Retina (tissue), 1 donor: ENCODE measurements around the gene SUV39H1.
"Not testable (repeated sequence)": the region's sequence is repeated elsewhere in the genome, so short reads cannot be mapped to it uniquely, and the experiment has no call there.

ENCODE experiments used
- DNase-seq: peaks from one replicate; pipeline ENCODE4 v3.0.0-alpha.2; 2016

The SUV39H1 gene, protein sequence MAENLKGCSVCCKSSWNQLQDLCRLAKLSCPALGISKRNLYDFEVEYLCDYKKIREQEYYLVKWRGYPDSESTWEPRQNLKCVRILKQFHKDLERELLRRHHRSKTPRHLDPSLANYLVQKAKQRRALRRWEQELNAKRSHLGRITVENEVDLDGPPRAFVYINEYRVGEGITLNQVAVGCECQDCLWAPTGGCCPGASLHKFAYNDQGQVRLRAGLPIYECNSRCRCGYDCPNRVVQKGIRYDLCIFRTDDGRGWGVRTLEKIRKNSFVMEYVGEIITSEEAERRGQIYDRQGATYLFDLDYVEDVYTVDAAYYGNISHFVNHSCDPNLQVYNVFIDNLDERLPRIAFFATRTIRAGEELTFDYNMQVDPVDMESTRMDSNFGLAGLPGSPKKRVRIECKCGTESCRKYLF

DNA sequence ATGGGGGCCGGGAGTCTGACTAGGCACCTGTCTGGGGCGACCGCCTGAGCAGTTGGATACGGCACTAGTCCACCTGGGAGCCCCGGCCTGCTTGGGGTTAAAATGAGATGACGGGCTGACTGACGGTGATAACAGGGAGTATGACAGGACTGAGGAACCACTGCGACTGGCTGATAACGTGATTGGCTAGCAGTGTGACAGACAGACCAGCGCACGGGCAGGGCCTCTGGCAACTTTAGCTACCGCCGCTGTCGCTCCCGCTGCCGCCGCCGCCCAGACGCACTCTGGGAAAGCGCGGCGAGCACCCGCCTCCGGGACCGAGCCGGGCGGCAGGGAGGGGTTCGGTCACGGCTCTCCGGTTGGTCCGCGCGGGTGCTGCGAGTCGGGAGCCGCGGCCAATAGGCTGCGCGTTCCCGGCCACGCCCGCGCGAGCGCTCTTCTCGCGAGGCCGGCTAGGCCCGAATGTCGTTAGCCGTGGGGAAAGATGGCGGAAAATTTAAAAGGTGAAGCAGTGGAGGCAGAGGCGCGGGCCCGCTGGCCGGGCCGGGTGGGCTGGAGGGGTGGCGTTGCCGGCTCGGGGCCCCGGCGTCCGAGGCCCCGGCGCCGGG, at the start of gene SUV39H1:
TSS of gene SUV39H1 (plus strand) at position 434 of the 608 bp plus-strand sequence. CDS start at position 485, 51 bp downstream.
- peak; percentile 90 for DNase-seq

DNA sequence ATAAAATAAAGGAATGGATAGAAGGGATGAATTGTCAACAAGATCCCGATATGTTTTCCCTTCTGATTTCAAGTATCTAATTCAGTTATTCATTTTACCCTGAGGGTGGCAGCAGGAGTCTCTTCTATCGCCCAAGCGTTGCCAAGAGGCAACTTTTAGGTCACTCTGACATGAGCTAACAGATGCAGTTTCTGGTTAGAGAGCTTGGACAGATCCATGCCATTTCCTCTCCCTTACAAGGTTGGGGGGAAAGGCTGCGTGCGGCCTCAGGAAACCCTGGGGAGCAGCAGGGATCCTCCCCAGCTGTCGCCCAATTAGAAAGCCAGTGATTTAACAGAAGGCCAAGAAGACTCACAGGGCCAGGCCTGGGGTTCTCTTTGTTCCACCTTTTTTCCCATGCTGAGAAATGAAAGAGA, 48.2 kb upstream of the SUV39H1 start:
- peak; percentile 53 for DNase-seq

DNA sequence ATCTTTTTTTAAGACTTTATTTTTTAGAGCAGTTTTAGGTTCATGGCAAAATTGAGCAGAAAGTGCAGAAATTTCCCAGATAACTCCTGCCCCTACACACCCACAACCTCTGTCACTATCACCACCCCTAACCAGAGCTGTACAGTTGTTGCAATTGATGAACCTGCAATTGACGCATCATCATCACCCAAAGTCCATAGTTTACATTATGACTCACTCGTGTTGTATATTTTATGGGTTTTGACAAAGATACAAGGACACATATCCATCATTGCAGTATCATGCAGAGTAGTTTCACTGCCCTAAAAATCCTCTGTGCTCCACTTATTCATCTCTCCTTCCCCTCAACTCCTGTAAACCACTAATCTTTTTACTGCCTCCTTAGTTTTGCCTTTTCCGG, 47.4 kb upstream of the SUV39H1 start:
- no peak for DNase-seq

DNA sequence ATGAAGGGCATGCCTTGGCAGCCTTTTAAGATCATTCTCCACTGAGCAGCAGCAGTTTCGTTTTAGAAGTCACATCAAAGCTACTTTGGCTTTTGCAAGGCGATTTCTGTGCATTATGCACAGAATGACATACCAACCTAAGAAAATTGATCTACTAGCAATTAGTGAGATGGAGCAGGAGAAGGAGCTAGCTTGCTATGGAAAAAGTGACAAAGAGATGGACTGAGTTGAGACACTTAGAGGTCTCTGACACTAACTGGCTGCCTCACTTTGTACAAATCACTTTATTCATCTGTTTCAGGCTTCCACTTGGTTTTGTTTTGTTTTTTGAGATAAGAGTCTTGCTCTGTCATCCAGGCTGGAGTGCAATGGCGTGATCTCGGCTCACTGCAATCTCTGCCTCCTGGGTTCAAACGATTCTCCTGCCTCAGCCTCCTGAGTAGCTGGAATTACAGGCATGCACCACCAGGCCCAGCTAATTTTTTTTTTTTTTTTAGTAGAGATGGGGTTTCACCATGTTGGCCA, 44.4 kb upstream of the SUV39H1 start:
- not testable (repeated sequence) for DNase-seq

DNA sequence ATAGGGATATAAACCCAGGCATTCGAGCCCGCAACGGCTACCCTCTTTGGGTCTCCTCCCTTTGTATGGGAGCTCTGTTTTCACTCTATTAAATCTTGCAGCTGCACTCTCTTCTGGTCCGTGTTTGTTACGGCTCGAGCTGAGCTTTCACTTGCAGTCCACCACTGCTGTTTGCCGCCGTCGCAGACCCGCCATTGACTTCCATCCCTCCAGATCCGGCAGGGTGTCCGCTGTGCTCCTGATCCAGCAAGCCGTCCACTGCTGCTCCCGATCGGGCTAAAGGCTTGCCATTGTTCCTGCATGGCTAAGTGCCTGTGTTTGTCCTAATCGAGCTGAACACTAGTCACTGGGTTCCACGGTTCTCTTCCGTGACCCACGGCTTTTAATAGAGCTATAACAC, 41.8 kb upstream of the SUV39H1 start:
- DNase-seq: not testable (repeated sequence)

DNA sequence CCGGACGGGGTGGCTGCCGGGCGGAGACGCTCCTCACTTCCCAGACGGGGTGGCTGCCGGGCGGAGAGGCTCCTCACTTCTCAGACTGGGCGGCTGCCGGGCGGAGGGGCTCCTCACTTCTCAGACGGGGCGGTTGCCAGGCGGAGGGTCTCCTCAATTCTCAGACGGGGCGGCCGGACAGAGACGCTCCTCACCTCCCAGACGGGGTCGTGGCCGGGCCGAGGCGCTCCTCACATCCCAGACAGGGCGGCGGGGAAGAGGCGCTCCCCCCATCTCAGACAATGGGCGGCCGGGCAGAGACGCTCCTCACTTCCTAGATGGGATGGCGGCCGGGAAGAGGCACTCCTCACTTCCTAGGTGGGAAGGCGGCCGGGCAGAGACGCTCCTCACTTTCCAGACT, 36.8 kb upstream of the SUV39H1 start:
- not testable (repeated sequence) for DNase-seq

DNA sequence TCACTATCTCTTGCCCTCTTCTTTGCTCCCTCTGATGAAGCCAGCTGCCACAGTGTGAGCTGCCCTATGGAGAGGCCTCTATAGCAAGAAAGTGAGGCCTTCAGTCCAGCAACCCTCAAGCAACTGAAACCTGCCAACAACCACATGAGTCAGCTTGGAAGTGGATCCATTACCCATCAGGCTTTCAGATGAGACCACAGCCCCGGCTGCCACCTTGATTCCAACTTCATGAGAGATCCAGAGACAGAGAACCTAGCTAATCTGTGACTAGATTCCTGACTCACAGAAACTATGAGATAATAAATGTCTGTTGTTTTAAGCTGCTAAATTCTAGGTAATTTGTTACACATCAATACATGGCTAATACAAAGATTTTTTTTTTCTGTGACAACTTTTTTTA, 33.3 kb upstream of the SUV39H1 start:
- no peak for DNase-seq

DNA sequence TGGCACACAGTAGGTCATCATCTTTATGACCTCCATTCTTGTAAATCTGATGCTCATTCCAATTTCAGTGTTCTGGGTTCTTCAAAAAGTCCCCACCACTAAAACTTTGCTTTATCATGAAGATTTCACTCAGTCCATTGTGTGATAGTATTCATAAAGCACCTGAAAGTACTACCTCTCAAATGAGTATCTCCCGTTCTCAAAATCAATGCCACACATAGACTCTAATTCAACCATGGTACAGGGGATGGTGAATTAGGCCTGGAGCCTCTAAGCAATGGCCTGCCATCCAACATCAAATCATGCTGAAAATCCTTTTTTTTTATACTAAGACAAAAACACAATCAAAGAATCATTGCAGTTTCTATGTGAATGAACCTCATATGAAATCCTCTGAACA, 32.4 kb upstream of the SUV39H1 start:
- no peak for DNase-seq

DNA sequence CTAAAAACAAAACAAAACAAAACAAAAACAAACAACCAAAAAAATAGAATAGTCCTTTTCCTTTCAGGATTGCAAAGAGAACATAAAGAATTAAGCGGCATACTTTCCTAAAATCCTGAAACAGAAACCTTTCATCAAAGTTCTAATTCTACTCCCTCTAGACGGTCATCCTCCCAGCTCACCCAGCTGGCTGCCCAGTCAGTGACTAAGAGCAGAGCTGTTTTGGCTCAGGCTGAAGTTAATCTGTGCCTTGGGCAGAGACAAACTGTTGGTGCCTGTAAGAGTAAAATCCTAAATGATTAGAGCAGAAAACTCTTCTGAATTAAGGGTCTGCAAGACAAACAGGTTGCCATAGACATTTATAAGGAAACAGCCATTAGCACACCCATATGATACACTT, 30.5 kb upstream of the SUV39H1 start:
- DNase-seq: no peak

DNA sequence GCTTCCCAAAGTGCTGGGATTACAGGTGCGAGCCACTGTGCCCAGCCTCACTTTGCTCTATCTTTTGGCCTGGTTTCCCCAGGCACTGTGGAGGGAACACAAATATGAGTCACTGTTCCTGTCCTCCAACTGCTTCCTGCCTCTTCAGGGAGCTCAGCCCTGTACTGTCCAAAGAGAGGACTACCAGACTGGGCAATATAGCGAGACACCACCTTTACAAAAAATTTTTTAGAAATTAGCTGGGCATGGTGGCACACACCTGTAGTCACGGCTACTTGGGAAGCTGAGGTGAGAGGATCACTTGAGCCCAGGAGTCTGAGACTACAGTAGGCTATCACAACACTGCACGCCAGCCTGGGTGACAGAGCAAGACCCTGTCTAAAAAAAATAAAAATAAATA, 29.9 kb upstream of the SUV39H1 start:
- no peak for DNase-seq

DNA sequence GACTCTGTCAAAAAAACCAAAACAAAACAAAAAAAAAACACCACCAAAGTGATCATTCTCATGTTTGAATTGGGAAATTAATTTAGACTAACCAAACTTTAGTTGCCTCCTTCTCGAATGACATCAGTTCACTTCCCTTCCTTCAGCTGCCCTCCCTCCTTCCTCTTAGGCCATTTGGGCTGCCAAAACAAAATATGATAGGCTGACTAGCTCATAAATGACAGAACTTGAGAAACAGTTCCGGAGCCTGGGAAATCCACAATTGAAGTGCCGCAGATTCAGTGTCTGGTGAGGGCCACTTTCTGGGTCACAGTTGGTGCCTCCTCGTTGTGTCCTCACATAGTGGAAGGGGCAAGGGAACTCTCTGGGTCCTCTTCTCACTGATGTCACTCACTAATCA, 29.0 kb upstream of the SUV39H1 start:
- DNase-seq: no peak

DNA sequence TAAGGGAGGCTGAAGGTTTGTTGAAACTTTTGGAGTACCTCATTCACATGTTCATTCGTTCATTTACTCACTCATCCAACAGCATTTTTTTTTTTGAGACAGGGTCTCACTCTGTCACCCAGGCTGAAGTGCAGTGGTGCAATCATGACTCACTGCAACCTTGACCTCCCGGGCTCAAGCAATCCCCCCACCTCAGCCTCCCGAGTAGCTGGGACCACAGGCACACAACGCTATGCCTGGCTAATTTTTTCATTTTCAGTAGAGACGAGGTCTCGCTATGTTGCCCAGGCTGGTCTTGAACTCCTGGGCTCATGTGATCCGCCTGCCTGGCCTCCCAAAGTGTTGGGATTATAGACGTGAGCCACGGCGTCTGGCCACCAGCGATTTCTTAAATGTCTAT, 28.3 kb upstream of the SUV39H1 start:
- not testable (repeated sequence) for DNase-seq

DNA sequence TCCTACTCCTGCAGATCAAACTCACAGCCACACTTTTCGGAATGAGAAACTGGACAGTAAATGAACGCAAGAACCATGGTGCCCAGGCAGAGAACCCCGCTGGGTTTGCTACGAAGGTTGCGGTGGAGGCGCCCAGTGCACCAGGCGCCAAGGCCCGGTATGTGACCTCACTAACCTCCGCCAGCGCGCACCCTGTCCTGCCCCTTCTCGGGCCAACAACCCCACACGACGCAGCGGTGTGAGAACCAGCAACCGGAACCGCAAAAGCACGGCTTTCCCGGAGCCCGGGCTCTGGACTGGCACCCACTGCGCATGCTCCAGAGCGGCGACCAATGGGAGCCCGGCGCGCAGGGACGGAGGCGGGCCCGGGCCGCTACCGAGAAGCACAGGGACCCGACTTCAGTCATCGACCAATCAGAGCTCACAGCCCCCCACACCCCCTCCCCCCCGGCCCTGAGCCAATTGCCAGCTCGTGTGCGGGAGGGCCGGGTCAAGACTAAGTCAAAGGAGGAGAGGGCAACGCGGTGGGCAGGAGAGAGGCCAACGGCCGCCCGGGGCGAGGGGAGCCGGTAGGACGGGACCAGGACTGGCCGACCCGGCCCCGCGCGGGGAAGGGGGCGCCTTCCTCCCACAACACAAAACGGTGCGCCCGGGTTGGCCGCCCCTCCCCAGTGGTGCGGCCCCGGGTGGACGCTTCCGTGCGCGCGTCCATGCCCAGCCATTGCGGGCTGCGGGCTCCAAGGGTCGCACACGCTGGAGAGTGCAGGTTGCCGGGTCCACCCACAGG, 20.2 kb upstream of the SUV39H1 start:
- DNase-seq: peak; percentile 91

DNA sequence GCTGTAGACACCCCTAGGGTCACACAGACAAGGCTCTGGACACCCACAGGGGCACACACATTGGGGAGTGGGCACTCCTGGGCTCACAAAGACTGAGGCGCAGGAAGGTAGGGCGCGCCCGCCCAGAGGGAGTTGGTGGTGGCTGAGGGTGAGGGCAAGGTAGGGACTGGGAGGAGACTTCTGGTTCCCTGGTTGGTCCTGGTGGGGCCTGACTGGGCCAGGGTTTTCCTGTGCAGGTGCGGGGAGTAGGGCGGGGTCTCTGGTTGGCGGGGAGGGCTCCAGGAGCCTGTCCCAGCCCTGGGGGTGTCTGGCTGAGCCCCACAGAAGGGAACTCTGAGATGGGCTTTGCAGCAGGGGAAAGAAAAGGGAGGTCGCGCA, 19.7 kb upstream of the SUV39H1 start:
- no peak for DNase-seq

DNA sequence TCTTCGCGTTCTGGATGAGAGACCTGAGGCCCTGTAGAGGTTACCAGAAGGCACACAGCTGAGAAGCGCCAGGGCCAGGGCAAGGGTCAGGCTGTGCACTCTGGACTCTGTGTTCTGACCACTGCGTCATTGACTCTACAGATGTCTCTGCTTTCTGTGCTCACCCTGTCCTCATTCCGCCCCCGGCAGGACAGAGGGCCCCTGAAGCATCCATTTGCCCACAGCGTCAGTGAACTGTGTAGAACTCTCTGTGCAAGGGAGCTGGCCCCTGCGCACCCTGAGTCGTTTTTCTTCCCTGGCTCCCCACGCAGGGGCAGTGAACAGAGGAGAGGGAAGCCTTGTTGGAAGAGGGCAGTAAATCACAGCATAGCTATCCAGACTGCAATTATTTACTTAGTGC, 19.0 kb upstream of the SUV39H1 start:
- peak; percentile 14 for DNase-seq

DNA sequence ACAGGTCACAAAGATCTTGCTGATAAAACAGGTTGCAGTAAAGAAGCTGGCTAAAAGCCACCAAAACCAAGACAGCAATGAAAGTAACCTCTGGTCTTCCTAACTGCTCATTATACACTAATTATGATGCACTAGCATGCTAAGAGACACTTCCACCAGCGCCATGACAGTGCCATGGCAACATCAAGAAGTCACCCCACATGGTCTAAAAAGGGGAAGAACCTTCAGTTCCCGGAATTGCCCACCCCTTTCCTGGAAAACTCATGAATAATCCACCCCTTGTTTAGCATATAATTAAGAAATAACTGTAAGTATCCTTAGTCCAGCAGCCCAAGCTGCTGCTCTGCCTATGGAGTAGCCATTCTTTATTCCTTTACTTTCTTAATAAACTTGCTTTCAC, 16.1 kb upstream of the SUV39H1 start:
- DNase-seq: not testable (repeated sequence)

DNA sequence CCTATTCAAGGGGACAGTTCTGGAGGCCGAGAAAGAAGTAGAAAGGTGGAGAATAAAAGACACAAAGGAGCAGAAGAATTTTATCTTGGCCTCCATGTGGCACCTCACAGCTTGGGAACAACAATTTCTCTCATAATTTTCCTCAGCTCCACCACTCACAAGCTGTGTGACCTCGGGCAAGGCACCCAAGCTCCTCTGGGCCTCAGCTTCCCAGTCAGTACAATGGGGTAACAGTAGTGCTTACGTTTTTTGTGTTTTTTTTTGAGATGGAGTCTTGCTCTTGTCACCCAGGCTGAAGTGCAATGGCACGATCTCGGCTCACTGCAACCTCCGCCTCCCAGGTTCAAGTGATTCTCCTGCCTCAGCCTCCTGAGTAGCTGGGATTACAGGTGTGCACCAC, 15.6 kb upstream of the SUV39H1 start:
- not testable (repeated sequence) for DNase-seq

DNA sequence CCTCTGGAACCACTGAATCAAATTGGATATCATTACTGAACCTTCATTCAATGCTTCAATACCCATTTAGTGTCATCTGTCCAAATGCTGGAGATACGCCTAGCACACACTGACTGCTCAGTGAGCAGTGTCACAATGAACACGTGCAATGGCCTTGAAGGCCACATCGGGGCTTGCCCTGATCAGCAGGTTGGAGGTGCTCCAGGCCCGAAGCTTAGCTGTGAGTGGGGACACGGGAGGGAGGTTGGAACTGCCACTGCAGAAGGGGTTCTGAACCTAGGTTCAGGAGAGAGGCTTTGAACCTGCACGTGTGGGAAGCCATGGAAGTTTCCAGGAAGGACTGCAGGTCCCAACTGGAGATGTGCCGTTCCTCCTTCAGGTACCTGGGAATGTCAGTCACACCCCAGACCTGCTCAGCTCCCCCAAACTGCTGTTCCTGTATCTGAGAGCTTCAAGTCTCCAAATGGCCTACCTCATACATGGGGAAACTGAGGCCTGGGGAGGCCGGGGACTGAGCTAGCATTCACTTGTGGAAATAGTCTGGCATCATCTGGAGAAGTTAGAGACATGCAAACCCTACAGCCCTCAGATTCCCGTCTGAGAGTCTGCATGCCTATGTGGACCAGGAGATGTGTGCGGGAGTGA, 14.9 kb upstream of the SUV39H1 start:
- DNase-seq: no peak

DNA sequence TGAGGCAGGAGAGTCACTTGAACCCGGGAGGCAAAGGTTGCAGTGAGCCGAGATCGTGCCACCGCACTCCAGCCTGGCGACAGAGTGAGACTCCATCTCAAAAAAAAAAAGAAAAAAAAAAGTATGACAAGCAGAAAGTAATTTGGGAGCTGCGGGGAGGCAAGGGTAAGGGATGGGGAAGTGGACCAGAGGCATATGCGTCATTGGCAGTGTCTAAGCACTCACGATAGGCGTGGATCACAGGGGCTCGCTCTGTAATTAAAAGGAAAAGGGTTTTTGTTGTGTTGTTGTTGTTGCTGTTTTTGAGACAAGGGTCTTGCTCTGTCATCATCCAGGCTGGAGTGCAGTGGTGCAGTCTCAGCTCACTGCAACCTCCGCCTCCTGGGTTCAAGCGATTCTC, 13.7 kb upstream of the SUV39H1 start:
- not testable (repeated sequence) for DNase-seq

DNA sequence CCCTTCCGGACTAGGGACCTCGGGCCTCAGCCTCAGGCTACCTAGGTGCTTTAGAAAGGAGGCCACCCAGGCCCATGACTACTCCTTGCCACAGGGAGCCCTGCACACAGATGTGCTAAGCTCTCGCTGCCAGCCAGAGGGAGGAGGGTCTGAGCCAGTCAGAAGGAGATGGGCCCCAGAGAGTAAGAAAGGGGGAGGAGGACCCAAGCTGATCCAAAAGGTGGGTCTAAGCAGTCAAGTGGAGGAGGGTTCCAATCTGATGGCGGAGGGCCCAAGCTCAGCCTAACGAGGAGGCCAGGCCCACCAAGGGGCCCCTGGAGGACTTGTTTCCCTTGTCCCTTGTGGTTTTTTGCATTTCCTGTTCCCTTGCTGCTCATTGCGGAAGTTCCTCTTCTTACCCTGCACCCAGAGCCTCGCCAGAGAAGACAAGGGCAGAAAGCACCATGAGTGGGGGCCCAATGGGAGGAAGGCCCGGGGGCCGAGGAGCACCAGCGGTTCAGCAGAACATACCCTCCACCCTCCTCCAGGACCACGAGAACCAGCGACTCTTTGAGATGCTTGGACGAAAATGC, 13.0 kb upstream of the SUV39H1 start, which contains the start of gene WAS:
TSS of gene WAS (plus strand) at position 389 of the 572 bp plus-strand sequence. CDS start at position 444, 55 bp downstream.
- no peak for DNase-seq

DNA sequence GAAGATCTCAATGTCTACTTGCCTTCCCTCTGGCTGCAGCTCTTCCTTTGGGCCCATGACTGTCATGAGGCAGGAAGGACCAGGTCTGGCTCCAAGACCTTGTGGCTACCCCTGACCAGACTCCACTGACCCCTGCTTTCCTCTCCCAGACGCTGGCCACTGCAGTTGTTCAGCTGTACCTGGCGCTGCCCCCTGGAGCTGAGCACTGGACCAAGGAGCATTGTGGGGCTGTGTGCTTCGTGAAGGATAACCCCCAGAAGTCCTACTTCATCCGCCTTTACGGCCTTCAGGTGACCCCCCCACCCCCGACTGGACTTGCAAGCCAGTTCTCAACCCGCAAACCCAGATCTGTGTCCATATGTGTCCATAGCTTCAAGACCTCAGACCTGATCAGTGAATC, 12.4 kb upstream of the SUV39H1 start:
- DNase-seq: no peak

DNA sequence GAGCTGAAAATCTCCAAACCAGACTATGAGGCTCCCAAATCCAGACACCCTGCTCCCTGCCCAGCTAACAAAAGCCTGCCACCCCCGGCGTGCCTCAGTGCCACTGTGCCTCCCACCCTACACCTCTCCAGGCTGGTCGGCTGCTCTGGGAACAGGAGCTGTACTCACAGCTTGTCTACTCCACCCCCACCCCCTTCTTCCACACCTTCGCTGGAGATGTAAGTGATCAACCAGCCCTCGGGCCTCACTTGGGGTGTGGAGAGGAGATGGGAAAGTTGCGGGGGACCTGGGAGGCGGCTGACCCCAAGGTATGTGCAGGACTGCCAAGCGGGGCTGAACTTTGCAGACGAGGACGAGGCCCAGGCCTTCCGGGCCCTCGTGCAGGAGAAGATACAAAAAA, 11.1 kb upstream of the SUV39H1 start:
- no peak for DNase-seq
